Neural cell (in vitro differentiated cells): Measurements from ENCODE around the gene CDK17. TPM values are rescaled to one million over a fixed set of nuclear protein-coding genes. Genes with fewer than 3 reads are reported as not detected.

Source experiments
- H2AFZ ChIP-seq: fragments of 200-600, 300-800 bp; sonication (generic), shearing (Covaris generic); 2 replicates; pipeline ENCODE4 v1.6.0; 2014; ENCODE audit warnings: low read depth, mild to moderate bottlenecking, antibody characterized with exemption, low read length, moderate library complexity
- H3F3A ChIP-seq: fragments of 200-600 bp; shearing (Covaris generic); 2 replicates; pipeline ENCODE4 v1.6.1; 2016; ENCODE audit warnings: mild to moderate bottlenecking, moderate library complexity, mixed read lengths, antibody characterized with exemption, low read length; ENCODE audit not compliant: insufficient read depth, poor library complexity, severe bottlenecking
- H3K27ac ChIP-seq: fragments of 200-600, 300-800 bp; sonication (generic), shearing (Covaris generic); 2 replicates; pipeline ENCODE4 v1.5.1; 2014; ENCODE audit warnings: mild to moderate bottlenecking, low read length, moderate library complexity
- H3K27me3 ChIP-seq: fragments of 300-800, 200-600 bp; sonication (generic), shearing (Covaris generic); 2 replicates; pipeline ENCODE4 v1.6.0; 2014; ENCODE audit warnings: mild to moderate bottlenecking, low read depth, low read length, moderate library complexity; ENCODE audit not compliant: insufficient read depth
- H3K36me3 ChIP-seq: fragments of 300-800, 200-600 bp; sonication (generic), shearing (Covaris generic); 2 replicates; pipeline ENCODE4 v1.5.1; 2014; ENCODE audit warnings: mild to moderate bottlenecking, antibody characterized with exemption, low read length, moderate library complexity; ENCODE audit not compliant: insufficient read depth
- H3K4me2 ChIP-seq: fragments of 300-800, 200-600 bp; sonication (generic), shearing (Covaris generic); 2 replicates; pipeline ENCODE4 v1.6.0; 2014; ENCODE audit warnings: mild to moderate bottlenecking, low read length
- H3K4me3 ChIP-seq: fragments of 300-800, 200-600 bp; sonication (generic), shearing (Covaris generic); 2 replicates; pipeline ENCODE4 v1.5.1; 2014; ENCODE audit warnings: mild to moderate bottlenecking, low read length, moderate library complexity
- H3K79me2 ChIP-seq: fragments of 200-600 bp; shearing (Covaris generic); replicated peaks from 2 replicates; pipeline ENCODE4 v1.6.0; 2014; ENCODE audit warnings: mild to moderate bottlenecking, low read length, moderate library complexity; ENCODE audit not compliant: insufficient read depth
- H3K9ac ChIP-seq: fragments of 300-800, 200-600 bp; sonication (generic), shearing (Covaris generic); 2 replicates; pipeline ENCODE4 v1.6.1; 2016; ENCODE audit warnings: mild to moderate bottlenecking, low read length, mixed read lengths
- H3K9me2 ChIP-seq: fragments of 200-600 bp; shearing (Covaris generic); 2 replicates; pipeline ENCODE4 v1.6.1; 2016; ENCODE audit warnings: mild to moderate bottlenecking, low read length, mixed read lengths; ENCODE audit not compliant: insufficient read depth
- H3K9me3 ChIP-seq: fragments of 200-600, 300-800 bp; sonication (generic), shearing (Covaris generic); 2 replicates; pipeline ENCODE4 v1.6.1; 2016; ENCODE audit warnings: mild to moderate bottlenecking, mixed run types, low read length, moderate library complexity, mixed read lengths
- H4K20me1 ChIP-seq: fragments of 200-600 bp; shearing (Covaris generic); 2 replicates; pipeline ENCODE4 v1.6.1; 2016; ENCODE audit warnings: mild to moderate bottlenecking, mixed run types; ENCODE audit not compliant: insufficient read depth
- CTCF ChIP-seq: fragments of 450-650 bp; IDR thresholded peaks from 2 replicates; pipeline ENCODE4 v1.5.1; 2014; ENCODE audit warnings: antibody characterized with exemption, mild to moderate bottlenecking, moderate library complexity; ENCODE audit not compliant: poor library complexity, severe bottlenecking
- EP300 ChIP-seq: fragments of 450-650 bp; conservative IDR thresholded peaks from 2 replicates; pipeline ENCODE4 v1.6.1; 2014; ENCODE audit warnings: antibody characterized with exemption, mild to moderate bottlenecking, moderate library complexity; ENCODE audit not compliant: poor library complexity, severe bottlenecking
- EZH2 ChIP-seq: fragments of 200-600, 300-800 bp; shearing (Covaris generic), sonication (generic); IDR thresholded peaks from 2 replicates; pipeline ENCODE4 v1.6.1; 2014; ENCODE audit warnings: antibody characterized with exemption, low read length, borderline replicate concordance, mild to moderate bottlenecking; ENCODE audit not compliant: insufficient read depth, poor library complexity, severe bottlenecking
- MXI1 ChIP-seq: fragments of 450-650 bp; conservative IDR thresholded peaks from 2 replicates; pipeline ENCODE4 v1.6.1; 2014; ENCODE audit warnings: antibody characterized with exemption, mild to moderate bottlenecking; ENCODE audit not compliant: poor library complexity, severe bottlenecking
- POLR2AphosphoS5 ChIP-seq: IDR thresholded peaks from 2 replicates; pipeline ENCODE4 v1.6.1; 2012
- RAD21 ChIP-seq: fragments of 450-650 bp; conservative IDR thresholded peaks from 2 replicates; pipeline ENCODE4 v1.6.1; 2014; ENCODE audit warnings: antibody characterized with exemption, mild to moderate bottlenecking, moderate library complexity
- SMC3 ChIP-seq: fragments of 450-650 bp; conservative IDR thresholded peaks from 2 replicates; pipeline ENCODE4 v1.6.1; 2014; ENCODE audit warnings: antibody characterized with exemption, mild to moderate bottlenecking, moderate library complexity; ENCODE audit not compliant: poor library complexity
- TAF1 ChIP-seq: IDR thresholded peaks from 2 replicates; pipeline ENCODE4 v1.6.1; 2012; ENCODE audit warnings: low read depth
- polyA plus RNA-seq: library from polyadenylated mRNA; depleted of rRNA; stranded (reverse); fragments of >200 nt; gene quantifications from 2 replicates; pipeline ENCODE4 v1.2.3, GENCODE V29; 2014
- TF ChIP-seq, protein P1 (sequence below): IDR thresholded peaks from 2 replicates; pipeline ENCODE4 v1.6.1; 2012; ENCODE audit warnings: borderline replicate concordance

CDK17 gene
- polyA plus RNA-seq, 1 donor from 2014 or later = 119 TPM

- no peaks in the 10 kb centered on the region for H3K9me3 ChIP-seq
- H3K9me2 ChIP-seq = no peaks in the 10 kb centered on the region
- no peak overlapping the region for H3K27ac ChIP-seq
- no peak for TF ChIP-seq POLR2AphosphoS5
- no peaks in the 10 kb centered on the region for H3K27me3 ChIP-seq
- no peak overlapping the region for H3K4me3 ChIP-seq
- H3F3A ChIP-seq = no peaks in the 10 kb centered on the region
- H4K20me1 ChIP-seq = no peaks in the 10 kb centered on the region
- H2AFZ ChIP-seq = no peak overlapping the region
- peaks cover 5% of the 10 kb centered on the region for H3K36me3 ChIP-seq
- H3K4me2 ChIP-seq = no peak overlapping the region
- H3K9ac ChIP-seq = no peak overlapping the region
- H3K79me2 ChIP-seq = peaks cover 84% of the 10 kb centered on the region
Measured at GRCh38 chr12:96376865-96377264, 23.4 kb downstream of the CDK17 start.

DNA sequence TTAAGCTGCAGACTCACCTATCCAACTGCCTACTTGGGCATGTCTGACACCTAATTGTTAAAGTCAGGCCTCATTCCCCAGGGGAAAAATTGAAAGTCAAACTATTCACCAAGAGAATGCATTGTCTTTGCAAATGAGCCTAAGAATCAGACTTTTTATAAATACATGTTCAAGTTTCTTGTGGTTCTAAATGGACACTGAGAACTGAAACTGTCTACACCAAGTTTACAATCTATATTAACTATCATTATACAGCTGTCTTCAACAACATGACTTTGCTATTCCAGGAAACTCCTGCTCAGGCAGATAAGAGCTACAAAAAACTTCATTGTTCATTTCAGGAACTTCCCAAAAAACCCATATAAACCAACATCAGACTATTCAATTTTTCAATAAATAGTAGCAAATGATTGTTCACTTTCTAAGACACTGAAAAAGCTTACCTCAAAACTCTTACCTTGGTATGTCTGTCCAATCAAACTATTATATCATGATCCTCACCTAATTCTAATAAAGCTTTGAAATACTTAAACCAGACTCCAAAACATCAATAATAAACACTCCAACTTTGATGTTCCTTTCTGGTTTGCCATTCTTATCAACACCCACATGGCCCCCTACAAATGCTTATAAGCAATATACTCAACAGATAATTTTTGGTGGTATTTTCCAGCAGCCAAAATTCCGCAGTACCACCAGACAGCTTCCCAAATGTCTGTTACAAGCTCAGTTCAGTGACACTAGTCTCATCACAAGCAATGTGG is 24.2 kb downstream of the CDK17 start:
- H4K20me1 ChIP-seq = no peaks in the 10 kb centered on the region
- H3K4me3 ChIP-seq = no peak overlapping the region
- peaks cover 80% of the 10 kb centered on the region for H3K79me2 ChIP-seq
- no peaks in the 10 kb centered on the region for H3K9me2 ChIP-seq
- no peaks in the 10 kb centered on the region for H3F3A ChIP-seq
- H3K9ac ChIP-seq = no peak overlapping the region
- TF ChIP-seq RAD21 (no peak), POLR2AphosphoS5 (no peak), EZH2 (no peak), EP300 (no peak), CTCF (no peak), SMC3 (no peak), MXI1 (no peak), TAF1 (no peak)
- TF ChIP-seq, protein P1, sequence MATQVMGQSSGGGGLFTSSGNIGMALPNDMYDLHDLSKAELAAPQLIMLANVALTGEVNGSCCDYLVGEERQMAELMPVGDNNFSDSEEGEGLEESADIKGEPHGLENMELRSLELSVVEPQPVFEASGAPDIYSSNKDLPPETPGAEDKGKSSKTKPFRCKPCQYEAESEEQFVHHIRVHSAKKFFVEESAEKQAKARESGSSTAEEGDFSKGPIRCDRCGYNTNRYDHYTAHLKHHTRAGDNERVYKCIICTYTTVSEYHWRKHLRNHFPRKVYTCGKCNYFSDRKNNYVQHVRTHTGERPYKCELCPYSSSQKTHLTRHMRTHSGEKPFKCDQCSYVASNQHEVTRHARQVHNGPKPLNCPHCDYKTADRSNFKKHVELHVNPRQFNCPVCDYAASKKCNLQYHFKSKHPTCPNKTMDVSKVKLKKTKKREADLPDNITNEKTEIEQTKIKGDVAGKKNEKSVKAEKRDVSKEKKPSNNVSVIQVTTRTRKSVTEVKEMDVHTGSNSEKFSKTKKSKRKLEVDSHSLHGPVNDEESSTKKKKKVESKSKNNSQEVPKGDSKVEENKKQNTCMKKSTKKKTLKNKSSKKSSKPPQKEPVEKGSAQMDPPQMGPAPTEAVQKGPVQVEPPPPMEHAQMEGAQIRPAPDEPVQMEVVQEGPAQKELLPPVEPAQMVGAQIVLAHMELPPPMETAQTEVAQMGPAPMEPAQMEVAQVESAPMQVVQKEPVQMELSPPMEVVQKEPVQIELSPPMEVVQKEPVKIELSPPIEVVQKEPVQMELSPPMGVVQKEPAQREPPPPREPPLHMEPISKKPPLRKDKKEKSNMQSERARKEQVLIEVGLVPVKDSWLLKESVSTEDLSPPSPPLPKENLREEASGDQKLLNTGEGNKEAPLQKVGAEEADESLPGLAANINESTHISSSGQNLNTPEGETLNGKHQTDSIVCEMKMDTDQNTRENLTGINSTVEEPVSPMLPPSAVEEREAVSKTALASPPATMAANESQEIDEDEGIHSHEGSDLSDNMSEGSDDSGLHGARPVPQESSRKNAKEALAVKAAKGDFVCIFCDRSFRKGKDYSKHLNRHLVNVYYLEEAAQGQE = no peak
- H3K4me2 ChIP-seq = no peak overlapping the region
- H2AFZ ChIP-seq = no peak overlapping the region
- H3K27me3 ChIP-seq = no peaks in the 10 kb centered on the region
- no peaks in the 10 kb centered on the region for H3K9me3 ChIP-seq
- peaks cover 5% of the 10 kb centered on the region for H3K36me3 ChIP-seq
- no peak overlapping the region for H3K27ac ChIP-seq

DNA sequence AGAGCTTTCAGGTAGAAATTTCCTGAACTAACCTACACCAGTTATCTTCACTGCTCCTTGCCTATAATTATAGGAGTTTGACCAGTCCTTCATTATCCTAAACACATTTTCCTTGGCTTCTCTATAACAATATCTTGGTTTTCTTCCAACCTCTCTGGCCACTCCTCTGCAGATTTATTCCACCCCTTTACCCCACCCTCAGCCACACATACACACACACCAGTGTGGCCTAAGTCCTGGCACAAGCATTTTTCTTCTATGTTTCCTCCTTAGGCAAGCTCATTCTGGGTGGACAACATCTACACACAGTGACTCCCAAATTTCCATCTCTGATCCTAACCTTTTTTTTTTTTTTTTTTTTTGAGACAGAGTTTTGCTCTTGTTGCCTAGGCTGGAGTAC is 25.1 kb downstream of the CDK17 start:
- no peak overlapping the region for H3K9ac ChIP-seq
- H3K9me2 ChIP-seq = no peaks in the 10 kb centered on the region
- no peak overlapping the region for H3K4me3 ChIP-seq
- H3K4me2 ChIP-seq = no peak overlapping the region
- H3K36me3 ChIP-seq = peaks cover 5% of the 10 kb centered on the region
- H3K9me3 ChIP-seq = no peaks in the 10 kb centered on the region
- no peaks in the 10 kb centered on the region for H4K20me1 ChIP-seq
- H2AFZ ChIP-seq = no peak overlapping the region
- no peak for TF ChIP-seq SMC3
- TF ChIP-seq CTCF = no peak
- no peak for TF ChIP-seq EP300
- no peak for TF ChIP-seq RAD21
- TF ChIP-seq EZH2 = no peak
- TF ChIP-seq, protein P1 = no peak
- TF ChIP-seq MXI1 = no peak
- no peak for TF ChIP-seq POLR2AphosphoS5
- TF ChIP-seq TAF1 = no peak
- no peaks in the 10 kb centered on the region for H3F3A ChIP-seq
- peaks cover 81% of the 10 kb centered on the region for H3K79me2 ChIP-seq
- H3K27ac ChIP-seq = no peak overlapping the region
- H3K27me3 ChIP-seq = no peaks in the 10 kb centered on the region
